Stimulated activated CD4-positive, alpha-beta T cell treated with anti-CD3 and anti-CD28 coated beads, Interleukin-12 subunit alpha, Interleukin-12 subunit beta, amount 100 ng/mL, for 4 hours (primary cell): ENCODE measurements around the gene GBX1.

Experiments
- DNase-seq: peaks from one replicate; pipeline ENCODE4 v3.0.0-alpha.2; 2020

Gene GBX1

GRCh38 chr7:151172273-151173141 is 5.0 kb upstream of the GBX1 start:
- DNase-seq: peak; percentile 79

DNA sequence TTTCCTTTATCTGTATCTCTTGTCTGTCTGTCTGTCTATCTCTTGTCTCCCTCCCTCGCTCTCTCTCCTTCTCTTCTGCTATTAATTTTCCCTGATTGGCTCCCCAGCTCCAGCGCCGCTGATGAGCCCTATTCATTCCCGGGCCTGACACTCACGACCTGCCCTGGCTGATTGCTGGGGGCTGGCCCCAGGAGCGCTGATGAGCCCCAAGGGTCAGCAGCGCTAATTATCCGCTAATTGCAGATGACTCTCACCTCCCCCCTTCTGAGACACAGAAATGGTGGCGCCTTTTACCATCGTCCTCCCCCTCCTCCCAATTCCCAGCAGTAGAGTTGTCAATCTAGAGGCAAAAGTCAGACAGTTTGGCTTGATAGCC is 1.3 kb upstream of the GBX1 start:
- no peak for DNase-seq

- peak; percentile 61 for DNase-seq
These were observed 701 bp upstream of the GBX1 start for GRCh38 chr7:151168003-151168786.

DNA sequence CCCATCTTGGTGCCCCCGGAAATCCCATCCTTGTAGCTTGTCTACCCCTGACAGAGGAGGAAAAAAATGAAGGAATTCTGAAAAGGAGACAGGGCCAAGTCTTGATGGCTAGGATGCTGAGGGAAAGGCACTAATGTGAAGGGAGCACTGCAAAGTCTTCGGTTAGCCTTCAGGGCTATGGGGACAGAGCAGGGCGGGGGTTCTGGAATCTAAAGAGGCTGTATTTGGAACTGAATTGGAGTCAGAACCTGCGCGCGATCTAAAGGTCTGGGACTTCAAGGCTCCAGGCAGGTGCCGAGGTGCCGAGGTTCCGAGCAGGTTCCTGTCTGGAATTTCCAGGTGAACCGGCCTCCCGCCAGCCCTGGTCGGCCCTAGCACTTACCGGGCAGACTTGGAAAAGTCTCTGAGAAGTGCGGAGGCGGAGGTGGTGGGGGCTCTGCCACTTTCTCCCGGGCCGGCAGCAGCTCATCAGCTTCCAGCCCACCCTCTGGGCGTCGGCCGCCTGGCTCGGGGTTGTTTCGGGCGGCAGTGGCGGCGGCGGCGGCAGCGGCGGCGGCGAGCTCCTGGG is 781 bp downstream of the GBX1 start:
- DNase-seq: no peak

DNA sequence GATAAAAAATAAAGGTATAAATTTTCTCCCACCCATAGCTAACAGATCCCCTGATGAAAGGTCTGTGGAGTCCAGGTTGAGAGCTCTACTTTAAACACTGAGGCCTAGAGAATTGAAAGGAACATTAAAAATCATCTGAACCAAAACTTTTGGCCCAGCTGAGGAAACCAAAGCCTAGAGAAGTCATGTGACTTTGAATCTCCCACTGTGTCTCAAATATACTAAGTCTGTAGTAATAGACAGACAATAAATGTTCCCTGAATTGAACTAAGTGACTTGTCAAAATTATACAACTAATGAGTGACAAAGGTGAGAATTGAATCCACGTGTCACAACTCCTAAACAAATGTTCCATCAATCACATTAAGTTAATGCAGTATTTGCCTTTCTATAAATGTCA is 5.7 kb downstream of the GBX1 start:
- DNase-seq: no peak

DNA sequence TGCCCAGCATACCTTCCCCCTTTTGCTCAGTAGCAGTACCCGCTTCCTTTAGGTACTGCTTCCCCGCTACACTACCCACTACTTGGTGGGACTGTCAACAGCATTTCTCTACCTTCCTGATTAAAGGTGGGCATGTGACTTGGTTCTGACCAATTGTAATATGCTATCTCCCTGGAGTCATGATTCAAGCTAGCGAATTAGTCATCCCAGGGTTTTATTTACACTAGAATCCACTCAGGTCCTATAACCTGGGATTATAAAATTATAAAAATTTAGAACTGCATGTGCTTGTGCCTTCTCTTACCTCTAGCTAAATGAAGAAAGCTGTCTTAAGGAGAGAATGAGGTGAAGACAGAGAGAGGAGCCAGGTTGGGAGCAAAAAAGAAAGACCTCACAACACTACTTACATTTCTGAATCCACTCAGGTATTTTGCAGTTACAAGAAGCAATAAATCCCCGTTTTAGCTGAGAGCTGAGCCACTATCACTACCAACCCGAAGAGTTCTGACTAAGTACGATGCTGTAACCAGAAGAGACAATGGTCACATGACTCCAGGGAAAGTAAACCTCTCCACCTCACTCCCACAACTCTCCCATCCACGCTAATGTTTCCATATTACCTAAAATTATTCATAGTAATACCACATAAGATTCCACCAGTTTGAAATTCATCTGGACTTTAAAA is 9.7 kb downstream of the GBX1 start:
- no peak for DNase-seq

DNA sequence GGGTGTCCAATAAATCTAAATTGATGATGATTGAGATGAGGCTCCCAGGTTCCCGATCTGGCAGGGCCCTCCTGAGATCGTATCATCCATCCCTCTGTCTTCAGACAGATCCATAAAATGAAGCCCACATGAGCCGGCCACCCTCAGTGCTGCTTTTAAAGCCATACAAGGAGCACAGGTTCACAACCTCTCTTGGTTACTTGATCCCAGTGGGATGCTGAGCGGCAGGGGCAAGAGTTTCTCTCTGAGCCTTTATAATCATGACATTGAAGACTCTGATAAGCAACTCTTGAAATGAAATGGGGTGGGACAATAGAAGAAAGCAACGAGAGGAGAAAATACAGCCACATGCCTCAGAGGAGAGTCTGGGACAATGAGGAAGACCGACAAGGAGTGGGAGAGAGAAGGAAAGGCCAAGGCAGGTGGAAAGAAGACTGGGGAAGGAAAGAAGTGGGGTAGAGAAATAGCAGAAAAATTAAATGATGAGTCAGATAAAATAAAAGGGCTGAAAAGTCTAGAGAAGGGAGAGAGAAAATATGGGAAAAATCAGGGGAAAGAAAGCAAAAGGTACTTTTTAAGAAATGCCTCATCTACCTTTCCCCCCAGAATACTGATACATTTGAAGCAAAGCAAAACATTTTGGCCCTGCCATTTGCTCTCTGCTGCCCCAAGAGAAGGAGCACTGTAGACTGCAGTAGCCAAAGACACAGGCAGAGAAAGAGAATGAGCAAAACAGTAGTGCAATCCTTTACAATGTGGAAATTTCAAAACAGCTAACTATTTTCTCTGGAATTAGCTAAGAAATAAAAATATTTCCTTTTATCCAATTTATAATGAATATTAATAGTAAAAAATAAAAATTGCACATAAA is 14.6 kb downstream of the GBX1 start:
- DNase-seq: no peak

DNA sequence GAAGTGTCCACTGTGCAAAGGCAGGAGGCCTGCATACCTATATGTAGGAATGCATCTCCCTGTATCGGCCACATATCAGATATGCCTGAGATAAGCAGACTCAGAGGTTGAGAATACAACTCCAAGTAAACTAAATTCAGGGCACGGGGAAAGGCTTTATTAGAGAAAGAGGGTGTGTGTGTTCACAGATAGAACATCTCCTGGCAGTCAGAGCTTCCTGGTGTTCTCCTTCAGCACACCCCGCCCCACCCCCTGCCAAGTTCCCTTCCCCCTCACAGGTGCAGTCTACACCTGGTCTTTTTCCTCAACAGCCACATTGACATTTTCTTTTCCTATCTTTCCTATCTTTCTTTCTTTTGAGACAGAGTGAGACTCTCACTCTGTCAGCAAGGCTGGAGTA is 17.1 kb downstream of the GBX1 start:
- DNase-seq: no peak

DNA sequence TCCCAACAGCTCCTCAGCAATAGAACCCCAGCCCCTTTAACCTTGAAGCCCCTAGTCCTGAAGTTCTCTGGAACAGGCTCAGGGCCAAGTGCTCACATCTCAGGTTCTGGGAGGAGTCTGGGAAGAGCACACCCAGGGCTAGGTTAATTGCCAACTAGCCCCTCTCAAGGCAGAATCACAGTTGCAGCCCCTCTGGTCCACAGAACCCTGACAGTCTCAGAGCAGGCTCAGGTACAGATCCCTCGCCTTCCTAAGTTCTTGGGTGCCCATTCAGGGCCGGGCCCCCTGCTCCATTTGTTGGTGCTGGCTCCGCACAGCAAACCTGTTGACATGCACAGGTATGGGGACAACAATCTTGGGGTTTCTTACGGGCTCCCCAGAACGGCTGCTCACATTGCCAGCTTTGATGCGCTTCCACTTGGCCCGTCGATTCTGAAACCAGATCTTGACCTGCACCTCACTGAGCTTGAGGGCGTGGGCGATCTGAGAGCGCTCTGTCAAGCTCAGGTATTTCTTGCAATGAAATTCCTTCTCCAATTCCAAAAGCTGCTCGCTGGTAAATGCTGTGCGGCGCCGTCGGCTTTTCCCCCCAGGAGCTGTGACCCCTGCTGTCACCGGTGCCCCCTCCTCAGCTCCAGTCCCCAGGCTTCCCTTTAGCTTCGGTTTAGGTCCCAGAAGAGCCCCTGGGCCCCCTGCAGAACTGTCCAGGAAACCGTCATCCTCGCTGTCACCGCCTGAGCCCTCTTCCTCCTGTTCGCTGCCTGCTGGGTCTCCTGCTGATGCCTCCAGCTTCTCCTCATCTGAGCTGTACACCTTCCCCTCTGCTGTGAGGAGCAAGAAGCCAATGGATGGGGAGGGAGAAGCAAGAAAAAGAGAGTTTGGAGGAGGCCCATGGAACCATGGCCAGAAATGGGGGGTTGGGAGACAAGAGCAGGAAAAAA is 18.9 kb downstream of the GBX1 start:
- DNase-seq: no peak

- no peak for DNase-seq
These were observed 20.7 kb downstream of the GBX1 start for GRCh38 chr7:151146761-151147160.

GRCh38 chr7:151144387-151144786 is 23.1 kb downstream of the GBX1 start:
- no peak for DNase-seq

DNA sequence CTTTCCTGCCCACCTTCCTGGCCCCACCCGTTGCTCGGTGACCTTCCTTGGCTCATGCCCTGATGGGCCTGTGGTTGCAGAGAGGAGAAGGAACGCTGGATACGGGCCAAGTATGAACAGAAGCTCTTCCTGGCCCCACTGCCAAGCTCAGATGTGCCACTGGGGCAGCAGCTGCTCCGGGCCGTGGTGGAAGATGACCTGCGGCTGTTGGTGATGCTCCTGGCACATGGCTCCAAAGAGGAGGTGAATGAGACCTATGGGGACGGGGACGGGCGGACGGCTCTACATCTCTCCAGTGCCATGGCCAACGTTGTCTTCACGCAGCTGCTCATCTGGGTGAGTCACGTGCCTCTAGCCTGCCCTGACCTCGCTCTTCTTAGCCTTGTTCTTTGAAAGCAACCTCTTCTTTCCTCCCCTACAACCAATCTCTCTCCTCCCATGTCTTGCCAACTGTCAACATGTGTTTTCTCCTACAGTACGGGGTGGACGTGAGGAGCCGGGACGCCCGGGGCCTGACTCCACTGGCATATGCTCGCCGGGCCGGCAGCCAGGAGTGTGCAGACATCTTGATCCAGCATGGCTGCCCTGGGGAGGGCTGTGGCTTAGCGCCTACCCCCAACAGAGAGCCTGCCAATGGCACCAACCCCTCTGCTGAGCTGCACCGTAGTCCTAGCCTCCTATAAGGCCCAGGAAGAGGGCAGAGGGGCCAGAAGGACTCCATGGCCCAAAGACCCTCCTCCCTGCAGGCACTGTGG is 24.1 kb downstream of the GBX1 start:
- DNase-seq: no peak

DNA sequence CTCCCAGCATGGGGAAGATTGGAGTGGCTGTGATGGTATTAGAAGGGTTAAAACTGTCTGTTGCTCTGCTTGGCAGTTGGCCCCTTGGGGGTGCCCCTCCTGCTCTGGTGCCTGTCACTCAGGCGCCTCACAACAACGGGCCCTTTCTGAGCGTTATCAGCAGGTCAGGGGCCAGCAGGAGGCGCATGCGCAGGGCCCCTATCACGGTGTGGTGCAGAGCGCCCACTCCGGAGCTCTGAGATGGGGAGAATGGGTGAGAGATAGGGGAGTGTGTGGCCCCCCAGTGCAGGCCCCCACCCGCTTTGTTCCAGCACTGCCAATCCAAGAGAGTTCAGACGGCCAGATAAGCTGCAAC is 24.8 kb downstream of the GBX1 start:
- DNase-seq: no peak

DNA sequence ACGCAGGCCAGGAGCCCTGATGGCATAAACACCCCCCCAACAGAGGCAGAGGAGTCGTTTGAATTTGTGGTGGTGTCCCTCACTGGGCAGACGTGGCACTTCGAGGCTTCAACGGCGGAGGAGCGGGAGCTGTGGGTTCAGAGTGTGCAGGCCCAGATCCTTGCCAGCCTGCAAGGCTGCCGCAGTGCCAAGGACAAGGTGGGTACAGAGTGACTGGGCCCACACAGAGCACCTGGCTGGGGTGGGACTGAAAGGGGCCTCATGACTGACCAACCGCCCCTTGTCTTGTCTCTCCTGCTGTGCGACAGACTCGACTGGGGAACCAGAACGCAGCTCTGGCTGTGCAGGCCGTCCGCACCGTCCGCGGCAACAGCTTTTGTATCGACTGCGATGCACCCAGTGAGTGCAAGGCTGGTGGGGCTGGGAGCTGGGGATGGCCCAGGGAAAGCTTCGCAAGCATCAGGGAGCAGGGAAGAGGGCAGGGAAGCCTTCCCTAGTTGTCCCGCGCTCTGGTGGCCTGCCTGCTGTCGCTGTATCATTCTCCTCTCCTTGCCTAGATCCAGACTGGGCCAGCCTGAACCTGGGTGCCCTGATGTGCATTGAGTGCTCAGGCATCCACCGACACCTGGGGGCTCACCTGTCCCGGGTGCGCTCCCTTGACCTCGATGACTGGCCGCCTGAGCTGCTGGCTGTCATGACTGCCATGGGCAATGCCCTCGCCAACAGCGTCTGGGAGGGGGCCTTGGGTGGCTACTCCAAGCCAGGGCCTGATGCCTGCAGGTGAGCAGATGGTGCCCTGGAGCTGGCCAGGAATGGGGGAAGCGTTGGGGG is 25.4 kb downstream of the GBX1 start:
- DNase-seq: no peak

GRCh38 chr7:151141311-151141854 is 26.1 kb downstream of the GBX1 start:
- DNase-seq: no peak

DNA sequence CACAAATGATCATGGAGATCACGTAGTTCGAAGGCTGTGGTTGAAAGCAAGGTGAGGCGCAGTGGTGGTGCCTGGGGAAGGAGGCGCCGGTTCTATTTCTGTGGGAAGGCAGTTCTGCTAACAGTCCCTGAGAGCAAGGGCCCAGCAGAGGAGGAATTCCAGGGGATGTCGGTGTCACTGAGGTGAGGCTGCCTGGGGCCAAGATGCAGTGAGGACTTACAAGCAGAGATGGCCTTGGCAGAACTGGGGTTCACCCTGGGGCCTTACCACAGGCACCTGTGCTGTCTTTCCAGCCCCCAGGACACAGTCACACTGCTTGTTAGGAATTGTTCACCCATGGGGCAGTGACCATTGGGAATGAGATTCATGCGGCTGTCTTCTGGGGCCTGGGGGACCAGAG is 26.7 kb downstream of the GBX1 start:
- DNase-seq: no peak

DNA sequence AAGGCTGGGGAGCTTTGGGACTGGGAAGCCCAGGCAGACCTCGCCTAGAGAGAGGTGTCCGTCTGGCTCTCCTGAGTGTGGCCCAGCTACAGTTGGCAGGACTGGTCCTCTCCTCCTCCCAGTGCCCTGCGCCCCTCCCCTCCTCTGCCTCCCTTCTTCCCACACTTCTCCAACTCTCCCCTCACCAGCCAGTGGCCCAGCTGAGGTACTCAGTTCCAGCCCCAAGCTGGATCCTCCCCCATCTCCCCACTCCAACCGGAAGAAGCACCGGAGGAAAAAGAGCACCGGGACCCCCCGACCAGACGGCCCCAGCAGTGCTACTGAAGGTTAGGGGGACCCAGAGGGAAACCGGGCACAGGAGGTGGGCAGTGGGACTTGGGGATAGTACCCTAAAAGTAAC is 27.7 kb downstream of the GBX1 start:
- DNase-seq: no peak

GRCh38 chr7:151139071-151139790 is 28.3 kb downstream of the GBX1 start:
- no peak for DNase-seq
